ENCODE measurements around the gene KLHL25.

DNA sequence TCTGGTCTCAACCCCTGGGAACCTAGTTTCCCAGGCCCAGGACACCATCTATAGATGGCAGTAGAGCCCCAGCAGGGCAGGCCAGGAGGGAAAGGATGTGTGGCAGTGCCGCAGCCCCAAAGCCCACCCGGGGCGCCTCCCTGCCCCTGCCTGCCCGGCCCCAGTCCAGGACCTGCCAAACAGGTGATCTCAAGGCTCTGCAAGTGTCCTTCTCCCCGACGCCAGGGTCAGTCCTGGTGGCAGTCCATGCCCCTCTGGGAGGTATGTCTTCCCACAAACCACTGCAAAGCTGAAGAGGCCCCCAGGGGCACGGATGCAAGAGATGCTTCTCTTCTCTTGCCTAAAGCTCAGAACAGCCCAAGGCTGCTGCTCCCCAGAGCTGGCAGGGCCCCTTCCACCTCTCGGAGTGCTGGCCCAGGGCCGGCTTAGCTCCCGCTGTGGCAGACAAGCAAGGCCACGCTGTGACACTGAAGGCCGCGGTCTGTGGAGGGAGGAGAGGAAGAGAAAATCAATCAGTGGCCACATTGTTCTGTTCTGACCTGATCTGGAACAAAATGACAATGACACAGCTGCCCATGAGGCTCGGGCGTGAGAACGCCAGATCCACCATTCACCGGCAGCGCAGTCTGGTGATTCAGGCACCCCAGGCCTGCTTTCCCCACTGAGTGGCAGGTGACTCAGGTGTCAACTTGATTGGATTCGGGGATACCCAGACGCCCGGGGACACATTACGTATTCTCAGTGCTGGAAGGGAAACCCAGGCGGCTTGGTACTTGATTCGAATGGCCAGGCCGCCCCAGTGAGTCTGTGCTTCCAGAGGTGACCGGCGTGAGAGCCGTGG is 34.0 kb downstream of the KLHL25 start:
- TF ChIP-seq, protein P1, sequence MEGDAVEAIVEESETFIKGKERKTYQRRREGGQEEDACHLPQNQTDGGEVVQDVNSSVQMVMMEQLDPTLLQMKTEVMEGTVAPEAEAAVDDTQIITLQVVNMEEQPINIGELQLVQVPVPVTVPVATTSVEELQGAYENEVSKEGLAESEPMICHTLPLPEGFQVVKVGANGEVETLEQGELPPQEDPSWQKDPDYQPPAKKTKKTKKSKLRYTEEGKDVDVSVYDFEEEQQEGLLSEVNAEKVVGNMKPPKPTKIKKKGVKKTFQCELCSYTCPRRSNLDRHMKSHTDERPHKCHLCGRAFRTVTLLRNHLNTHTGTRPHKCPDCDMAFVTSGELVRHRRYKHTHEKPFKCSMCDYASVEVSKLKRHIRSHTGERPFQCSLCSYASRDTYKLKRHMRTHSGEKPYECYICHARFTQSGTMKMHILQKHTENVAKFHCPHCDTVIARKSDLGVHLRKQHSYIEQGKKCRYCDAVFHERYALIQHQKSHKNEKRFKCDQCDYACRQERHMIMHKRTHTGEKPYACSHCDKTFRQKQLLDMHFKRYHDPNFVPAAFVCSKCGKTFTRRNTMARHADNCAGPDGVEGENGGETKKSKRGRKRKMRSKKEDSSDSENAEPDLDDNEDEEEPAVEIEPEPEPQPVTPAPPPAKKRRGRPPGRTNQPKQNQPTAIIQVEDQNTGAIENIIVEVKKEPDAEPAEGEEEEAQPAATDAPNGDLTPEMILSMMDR (IDR thresholded peaks at IDR 0.05) = no peak
- TF ChIP-seq EP300 (IDR thresholded peaks at IDR 0.05) = no peak
- TF ChIP-seq POLR2AphosphoS5 (IDR thresholded peaks at IDR 0.05) = no peak
- no peak for TF ChIP-seq POLR2A (IDR thresholded peaks at IDR 0.05)

Measured in stomach (tissue), 4 donors.